Caco-2 (cell line): ENCODE data around the gene PTGES2. TPM values are rescaled to one million over a fixed set of nuclear protein-coding genes. Genes with fewer than 3 reads are reported as not detected.

Experiments
- BruUV-seq: library from RNA; stranded (reverse); fragments of 400-500 nt; replicated peaks from 2 replicates; lab custom pipeline; 2021; lab: Mats Ljungman, UMichigan
- CTCF ChIA-PET: fragments of 300-600 bp; sonication (Branson Sonifier 250); formaldehyde crosslinking; loops from one replicate; lab custom pipeline; 2022; ENCODE audit warnings: antibody characterized with exemption; lab: Charles Lee
- POLR2A ChIA-PET: fragments of 300-600 bp; sonication (Branson Sonifier 250); formaldehyde crosslinking; loops from one replicate; lab custom pipeline; 2022; ENCODE audit warnings: antibody characterized with exemption; lab: Charles Lee
- DNase-seq, 2 experiments: peaks; one replicate each; pipeline versions ENCODE4 v3.0.0 to v3.0.0-alpha.2; 2020 to 2022
- H3K27me3 ChIP-seq: replicated peaks from 2 replicates; pipeline ENCODE4 v1.6.0; 2011; ENCODE audit warnings: low read length; ENCODE audit not compliant: control insufficient read depth, insufficient read depth
- H3K36me3 ChIP-seq: 2 replicates; pipeline ENCODE4 v1.5.1; 2011; ENCODE audit warnings: low read length; ENCODE audit not compliant: control insufficient read depth, insufficient read depth
- H3K4me1 ChIP-seq: fragments of 250-450 bp; sonication (Bioruptor Pico); 2 replicates; pipeline ENCODE4 v1.5.1; 2020; ENCODE audit warnings: mild to moderate bottlenecking
- H3K4me3 ChIP-seq: 2 replicates; pipeline ENCODE4 v1.5.1; 2011; ENCODE audit warnings: low read depth, mild to moderate bottlenecking, control low read depth, low read length
- H3K9me3 ChIP-seq: fragments of 250-450 bp; sonication (Bioruptor Pico); 2 replicates; pipeline ENCODE4 v1.5.1; 2020; ENCODE audit warnings: mild to moderate bottlenecking, moderate library complexity
- H3K27ac Mint-ChIP-seq: one replicate; pipeline ENCODE4 v1.8.0; 2022; ENCODE audit warnings: mixed read lengths; ENCODE audit not compliant: unreplicated experiment
- H3K27me3 Mint-ChIP-seq: one replicate; pipeline ENCODE4 v1.8.0; 2022; ENCODE audit warnings: mixed read lengths; ENCODE audit not compliant: insufficient read depth, unreplicated experiment
- H3K36me3 Mint-ChIP-seq: one replicate; pipeline ENCODE4 v1.8.0; 2022; ENCODE audit warnings: mild to moderate bottlenecking, mixed read lengths; ENCODE audit not compliant: insufficient read depth, unreplicated experiment
- H3K4me1 Mint-ChIP-seq: one replicate; pipeline ENCODE4 v1.8.0; 2022; ENCODE audit warnings: low read depth, mixed read lengths; ENCODE audit not compliant: unreplicated experiment
- H3K4me3 Mint-ChIP-seq: one replicate; pipeline ENCODE4 v1.8.0; 2022; ENCODE audit warnings: mild to moderate bottlenecking, moderate library complexity, mixed read lengths; ENCODE audit not compliant: unreplicated experiment
- H3K9me3 Mint-ChIP-seq: one replicate; pipeline ENCODE4 v1.8.0; 2022; ENCODE audit warnings: mixed read lengths; ENCODE audit not compliant: unreplicated experiment
- intact Hi-C: fragments of 100-400 bp; cut with micrococcal nuclease; formaldehyde crosslinking; loops from one replicate; pipeline ENCODE4 v1.10.0; 2022; ENCODE audit not compliant: unreplicated experiment
- total RNA-seq: library from RNA; stranded (reverse); gene quantifications from 2 replicates; pipeline ENCODE4 v1.2.3, GENCODE V29; 2022
- TF ChIP-seq, protein P1 (sequence below), 2 experiments: fragments of 200-600 bp in 1 of 2; IDR thresholded peaks; 1 replicate in 1 of 2; 2 replicates in 1 of 2; pipeline versions ENCODE4 v1.5.1 to v1.8.0; 2011 to 2022; ENCODE audit warnings: antibody characterized with exemption in 1 of 2, control low read depth in 1 of 2, inconsistent platforms in 1 of 2, low read depth in 1 of 2, low read length in 1 of 2, mild to moderate bottlenecking in 1 of 2, moderate library complexity in 1 of 2; ENCODE audit not compliant: insufficient read depth in 1 of 2, severe bottlenecking in 1 of 2, unreplicated experiment in 1 of 2

Gene PTGES2
- total RNA-seq, 1 experiment from 2014 or later: 123 TPM

DNA sequence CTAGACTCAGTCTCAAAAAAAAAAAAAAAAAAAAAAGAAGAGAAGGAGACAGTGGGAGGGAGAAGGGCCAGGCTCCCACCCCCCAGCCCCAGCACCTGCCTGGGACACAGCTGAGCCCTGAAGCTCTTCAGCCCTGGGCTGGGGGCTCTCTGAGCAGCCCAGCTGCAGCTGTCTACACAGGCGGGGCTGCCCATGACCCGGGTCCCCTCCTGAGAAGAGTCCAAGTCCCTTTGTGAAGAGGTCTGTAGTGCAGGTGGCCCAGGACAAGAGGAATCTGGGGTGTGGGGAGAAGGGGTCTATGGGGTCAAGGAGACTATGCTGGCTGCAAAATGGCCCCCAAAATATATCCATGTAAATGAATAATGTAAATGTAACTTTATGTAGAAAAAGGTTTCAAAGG, 15.1 kb upstream of the PTGES2 start:
- intact Hi-C loops: no loop called here
- peaks cover 15% of the 10 kb centered on the region; the same call in 1 of the 2 replicates for H3K4me1 ChIP-seq
- H3K27me3 ChIP-seq: no peaks in the 10 kb centered on the region
- ChIA-PET CTCF (interaction anchor here (0.6 kb wide), 1 partner anchor 220 kb away, joined by 3 read pairs; no protein-coding TSS in a partner anchor), POLR2A (no interaction called here)
- DNase-seq: no peak
- H3K4me1 Mint-ChIP-seq: no peaks in the 10 kb centered on the region
- no peak overlapping the region for H3K4me3 ChIP-seq
- H3K27me3 Mint-ChIP-seq: no peaks in the 10 kb centered on the region
- no peaks in the 10 kb centered on the region for H3K9me3 ChIP-seq
- no peak overlapping the region for H3K4me3 Mint-ChIP-seq
- no peaks in the 10 kb centered on the region for H3K36me3 ChIP-seq
- H3K27ac Mint-ChIP-seq: no peak overlapping the region
- BruUV-seq: no TSS peak
- H3K36me3 Mint-ChIP-seq: no peaks in the 10 kb centered on the region
- no peaks in the 10 kb centered on the region for H3K9me3 Mint-ChIP-seq
- TF ChIP-seq, protein P1, sequence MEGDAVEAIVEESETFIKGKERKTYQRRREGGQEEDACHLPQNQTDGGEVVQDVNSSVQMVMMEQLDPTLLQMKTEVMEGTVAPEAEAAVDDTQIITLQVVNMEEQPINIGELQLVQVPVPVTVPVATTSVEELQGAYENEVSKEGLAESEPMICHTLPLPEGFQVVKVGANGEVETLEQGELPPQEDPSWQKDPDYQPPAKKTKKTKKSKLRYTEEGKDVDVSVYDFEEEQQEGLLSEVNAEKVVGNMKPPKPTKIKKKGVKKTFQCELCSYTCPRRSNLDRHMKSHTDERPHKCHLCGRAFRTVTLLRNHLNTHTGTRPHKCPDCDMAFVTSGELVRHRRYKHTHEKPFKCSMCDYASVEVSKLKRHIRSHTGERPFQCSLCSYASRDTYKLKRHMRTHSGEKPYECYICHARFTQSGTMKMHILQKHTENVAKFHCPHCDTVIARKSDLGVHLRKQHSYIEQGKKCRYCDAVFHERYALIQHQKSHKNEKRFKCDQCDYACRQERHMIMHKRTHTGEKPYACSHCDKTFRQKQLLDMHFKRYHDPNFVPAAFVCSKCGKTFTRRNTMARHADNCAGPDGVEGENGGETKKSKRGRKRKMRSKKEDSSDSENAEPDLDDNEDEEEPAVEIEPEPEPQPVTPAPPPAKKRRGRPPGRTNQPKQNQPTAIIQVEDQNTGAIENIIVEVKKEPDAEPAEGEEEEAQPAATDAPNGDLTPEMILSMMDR (IDR thresholded peaks at IDR 0.05; ENCODE audit: insufficient read depth in 1 of 2, low read depth in 1 of 2, low read length in 1 of 2, severe bottlenecking in 1 of 2, unreplicated experiment in 1 of 2): no peak

DNA sequence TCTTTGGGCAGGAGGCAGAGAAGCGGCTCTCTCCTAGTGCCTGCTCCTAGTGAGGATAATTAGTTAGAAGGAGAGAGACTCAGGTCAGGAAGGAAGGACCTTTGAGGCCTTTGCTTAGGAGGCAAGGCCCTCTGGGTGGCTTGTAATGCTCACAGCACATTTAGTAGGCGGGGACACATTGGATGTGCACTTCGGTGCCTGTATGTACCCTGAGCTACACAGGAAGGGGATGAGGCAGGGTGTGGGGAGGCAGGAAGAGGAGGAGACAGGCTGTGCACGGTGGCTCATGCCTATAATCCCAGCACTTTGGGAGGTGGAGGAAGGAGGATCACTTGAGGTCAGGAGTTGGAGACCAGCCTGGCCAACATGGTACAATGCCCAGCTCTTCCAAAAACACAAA, 14.5 kb upstream of the PTGES2 start:
- H3K9me3 Mint-ChIP-seq: no peaks in the 10 kb centered on the region
- DNase-seq: no peak
- no peaks in the 10 kb centered on the region for H3K36me3 Mint-ChIP-seq
- intact Hi-C loops: no loop called here
- Histone ChIP-seq H3K4me1 (peaks cover 15% of the 10 kb centered on the region; the same call in 1 of the 2 replicates), H3K27me3 (no peaks in the 10 kb centered on the region), H3K9me3 (no peaks in the 10 kb centered on the region), H3K4me3 (no peak overlapping the region), H3K36me3 (no peaks in the 10 kb centered on the region)
- H3K4me1 Mint-ChIP-seq: no peaks in the 10 kb centered on the region
- TF ChIP-seq, protein P1 (IDR thresholded peaks at IDR 0.05; ENCODE audit: insufficient read depth in 1 of 2, low read depth in 1 of 2, low read length in 1 of 2, severe bottlenecking in 1 of 2, unreplicated experiment in 1 of 2): no peak
- no peak overlapping the region for H3K4me3 Mint-ChIP-seq
- H3K27me3 Mint-ChIP-seq: no peaks in the 10 kb centered on the region
- BruUV-seq: no TSS peak
- POLR2A ChIA-PET: no interaction called here
- CTCF ChIA-PET: interaction anchor here (0.6 kb wide), 1 partner anchor 220 kb away, joined by 3 read pairs; no protein-coding TSS in a partner anchor
- H3K27ac Mint-ChIP-seq: no peak overlapping the region

DNA sequence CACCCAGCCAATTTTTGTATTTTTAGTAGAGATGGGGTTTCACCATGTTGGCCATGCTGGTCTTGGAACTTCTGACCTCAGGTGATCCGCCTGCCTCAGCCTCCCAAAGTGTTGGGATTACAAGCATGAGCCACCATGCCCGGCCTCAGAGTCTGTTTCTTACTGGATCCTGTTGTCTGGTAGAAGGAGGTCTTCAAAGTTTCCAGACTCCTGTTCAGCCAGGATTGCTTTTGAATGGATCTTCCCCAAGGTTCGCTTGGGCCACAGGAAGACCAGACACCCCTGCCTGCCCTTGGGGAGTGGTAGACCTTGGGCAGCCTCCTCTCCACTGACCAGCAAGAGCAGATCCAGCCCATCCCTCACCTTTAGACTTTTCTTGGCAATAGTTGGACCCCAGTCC, 14.1 kb upstream of the PTGES2 start:
- Mint-ChIP-seq H3K4me3 (no peak overlapping the region), H3K27ac (no peak overlapping the region), H3K36me3 (no peaks in the 10 kb centered on the region), H3K27me3 (no peaks in the 10 kb centered on the region), H3K9me3 (no peaks in the 10 kb centered on the region), H3K4me1 (no peaks in the 10 kb centered on the region)
- intact Hi-C loops: no loop called here
- no TSS peak for BruUV-seq
- Histone ChIP-seq H3K27me3 (no peaks in the 10 kb centered on the region), H3K4me1 (peaks cover 15% of the 10 kb centered on the region; the same call in 1 of the 2 replicates), H3K36me3 (no peaks in the 10 kb centered on the region), H3K4me3 (no peak overlapping the region), H3K9me3 (no peaks in the 10 kb centered on the region)
- DNase-seq: no peak
- ChIA-PET POLR2A (no interaction called here), CTCF (no interaction called here)
- TF ChIP-seq, protein P1 (IDR thresholded peaks at IDR 0.05; ENCODE audit: insufficient read depth in 1 of 2, low read depth in 1 of 2, low read length in 1 of 2, severe bottlenecking in 1 of 2, unreplicated experiment in 1 of 2): no peak
